HL-60 (cell line): ENCODE measurements around the gene TSPEAR.

ENCODE experiments used
- DNase-seq, 2 experiments: peaks; one replicate each; pipeline ENCODE4 v3.0.0-alpha.2; 2010 to 2020; ENCODE audit warnings: low read depth in 1 of 2, low spot score in 1 of 2
- H3K27ac ChIP-seq: fragments of 250-450 bp; sonication (Bioruptor Pico); replicated peaks from 2 replicates; pipeline ENCODE4 v1.5.1; 2020; ENCODE audit warnings: mild to moderate bottlenecking, moderate library complexity
- H3K27me3 ChIP-seq: fragments of 250-450 bp; sonication (Bioruptor Pico); 2 replicates; pipeline ENCODE4 v1.5.1; 2021; ENCODE audit warnings: mild to moderate bottlenecking, moderate library complexity; ENCODE audit not compliant: insufficient read depth, poor library complexity, severe bottlenecking
- H3K4me3 ChIP-seq: replicated peaks from 2 replicates; pipeline ENCODE4 v1.5.1; 2011; ENCODE audit warnings: mild to moderate bottlenecking, control low read depth, low read length; ENCODE audit not compliant: insufficient read depth
- GABPA ChIP-seq: IDR thresholded peaks from 2 replicates; pipeline ENCODE4 v1.6.1; 2012; ENCODE audit warnings: low read depth
- POLR2AphosphoS5 ChIP-seq: IDR thresholded peaks from 2 replicates; pipeline ENCODE4 v1.6.1; 2012; ENCODE audit warnings: low read depth
- SPI1 ChIP-seq: IDR thresholded peaks from 2 replicates; pipeline ENCODE4 v1.6.1; 2012; ENCODE audit warnings: low read depth, mild to moderate bottlenecking, borderline replicate concordance
- TF ChIP-seq, protein P1 (sequence below): IDR thresholded peaks from one replicate; pipeline ENCODE4 v1.5.1; 2011; ENCODE audit warnings: low read length, control low read depth, inconsistent platforms; ENCODE audit not compliant: insufficient read depth
- TF ChIP-seq, protein P2 (sequence below): IDR thresholded peaks from 2 replicates; pipeline ENCODE4 v1.6.1; 2012; ENCODE audit warnings: low read depth; ENCODE audit not compliant: insufficient replicate concordance

The TSPEAR gene

DNA sequence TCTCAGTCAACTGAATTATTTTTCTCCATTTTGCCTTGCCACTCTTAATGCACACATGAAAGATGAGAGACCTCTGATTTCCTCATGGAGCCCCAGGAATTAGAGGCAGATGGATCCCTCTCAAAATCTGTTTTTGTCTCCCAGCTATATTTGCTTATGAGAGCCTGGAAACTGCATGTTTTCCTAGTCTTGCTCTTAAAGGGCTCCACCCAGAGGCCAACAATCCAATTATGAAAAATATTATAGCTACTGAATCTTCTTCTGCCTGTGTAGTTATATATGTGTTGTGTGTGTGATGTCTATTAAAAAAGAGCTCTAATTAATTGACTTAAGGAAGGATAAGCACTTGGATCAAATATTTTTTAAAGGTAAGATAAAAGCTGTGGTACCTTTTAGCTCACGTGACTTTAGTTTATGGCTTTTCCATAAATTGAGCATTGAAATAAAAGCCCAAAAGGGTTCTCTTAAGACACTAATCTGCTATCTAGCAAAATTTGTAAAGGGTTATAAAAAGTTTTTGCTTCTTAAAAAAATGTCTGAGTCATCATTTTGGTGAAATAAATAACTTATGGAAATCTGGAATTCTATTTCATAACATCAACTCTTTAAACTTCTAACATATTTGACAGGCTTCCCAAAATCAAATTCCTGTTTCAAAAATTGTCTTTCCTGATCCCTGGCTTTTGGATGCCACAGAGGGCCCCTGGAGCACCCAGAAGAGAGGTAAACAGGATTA is 31.2 kb upstream of the TSPEAR start:
- Histone ChIP-seq H3K27ac (no peak overlapping the region), H3K4me3 (no peak overlapping the region), H3K27me3 (no peaks in the 10 kb centered on the region)
- DNase-seq: no peak
- TF ChIP-seq POLR2AphosphoS5 (no peak), GABPA (no peak), SPI1 (no peak)
- TF ChIP-seq, protein P1, sequence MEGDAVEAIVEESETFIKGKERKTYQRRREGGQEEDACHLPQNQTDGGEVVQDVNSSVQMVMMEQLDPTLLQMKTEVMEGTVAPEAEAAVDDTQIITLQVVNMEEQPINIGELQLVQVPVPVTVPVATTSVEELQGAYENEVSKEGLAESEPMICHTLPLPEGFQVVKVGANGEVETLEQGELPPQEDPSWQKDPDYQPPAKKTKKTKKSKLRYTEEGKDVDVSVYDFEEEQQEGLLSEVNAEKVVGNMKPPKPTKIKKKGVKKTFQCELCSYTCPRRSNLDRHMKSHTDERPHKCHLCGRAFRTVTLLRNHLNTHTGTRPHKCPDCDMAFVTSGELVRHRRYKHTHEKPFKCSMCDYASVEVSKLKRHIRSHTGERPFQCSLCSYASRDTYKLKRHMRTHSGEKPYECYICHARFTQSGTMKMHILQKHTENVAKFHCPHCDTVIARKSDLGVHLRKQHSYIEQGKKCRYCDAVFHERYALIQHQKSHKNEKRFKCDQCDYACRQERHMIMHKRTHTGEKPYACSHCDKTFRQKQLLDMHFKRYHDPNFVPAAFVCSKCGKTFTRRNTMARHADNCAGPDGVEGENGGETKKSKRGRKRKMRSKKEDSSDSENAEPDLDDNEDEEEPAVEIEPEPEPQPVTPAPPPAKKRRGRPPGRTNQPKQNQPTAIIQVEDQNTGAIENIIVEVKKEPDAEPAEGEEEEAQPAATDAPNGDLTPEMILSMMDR: no peak
- TF ChIP-seq, protein P2, sequence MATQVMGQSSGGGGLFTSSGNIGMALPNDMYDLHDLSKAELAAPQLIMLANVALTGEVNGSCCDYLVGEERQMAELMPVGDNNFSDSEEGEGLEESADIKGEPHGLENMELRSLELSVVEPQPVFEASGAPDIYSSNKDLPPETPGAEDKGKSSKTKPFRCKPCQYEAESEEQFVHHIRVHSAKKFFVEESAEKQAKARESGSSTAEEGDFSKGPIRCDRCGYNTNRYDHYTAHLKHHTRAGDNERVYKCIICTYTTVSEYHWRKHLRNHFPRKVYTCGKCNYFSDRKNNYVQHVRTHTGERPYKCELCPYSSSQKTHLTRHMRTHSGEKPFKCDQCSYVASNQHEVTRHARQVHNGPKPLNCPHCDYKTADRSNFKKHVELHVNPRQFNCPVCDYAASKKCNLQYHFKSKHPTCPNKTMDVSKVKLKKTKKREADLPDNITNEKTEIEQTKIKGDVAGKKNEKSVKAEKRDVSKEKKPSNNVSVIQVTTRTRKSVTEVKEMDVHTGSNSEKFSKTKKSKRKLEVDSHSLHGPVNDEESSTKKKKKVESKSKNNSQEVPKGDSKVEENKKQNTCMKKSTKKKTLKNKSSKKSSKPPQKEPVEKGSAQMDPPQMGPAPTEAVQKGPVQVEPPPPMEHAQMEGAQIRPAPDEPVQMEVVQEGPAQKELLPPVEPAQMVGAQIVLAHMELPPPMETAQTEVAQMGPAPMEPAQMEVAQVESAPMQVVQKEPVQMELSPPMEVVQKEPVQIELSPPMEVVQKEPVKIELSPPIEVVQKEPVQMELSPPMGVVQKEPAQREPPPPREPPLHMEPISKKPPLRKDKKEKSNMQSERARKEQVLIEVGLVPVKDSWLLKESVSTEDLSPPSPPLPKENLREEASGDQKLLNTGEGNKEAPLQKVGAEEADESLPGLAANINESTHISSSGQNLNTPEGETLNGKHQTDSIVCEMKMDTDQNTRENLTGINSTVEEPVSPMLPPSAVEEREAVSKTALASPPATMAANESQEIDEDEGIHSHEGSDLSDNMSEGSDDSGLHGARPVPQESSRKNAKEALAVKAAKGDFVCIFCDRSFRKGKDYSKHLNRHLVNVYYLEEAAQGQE: no peak

- no peak for TF ChIP-seq GABPA
- Histone ChIP-seq H3K27me3 (no peaks in the 10 kb centered on the region), H3K27ac (no peak overlapping the region), H3K4me3 (no peak overlapping the region)
- DNase-seq: no peak
These were observed 30.5 kb upstream of the TSPEAR start for GRCh38 chr21:44741921-44742320.

DNA sequence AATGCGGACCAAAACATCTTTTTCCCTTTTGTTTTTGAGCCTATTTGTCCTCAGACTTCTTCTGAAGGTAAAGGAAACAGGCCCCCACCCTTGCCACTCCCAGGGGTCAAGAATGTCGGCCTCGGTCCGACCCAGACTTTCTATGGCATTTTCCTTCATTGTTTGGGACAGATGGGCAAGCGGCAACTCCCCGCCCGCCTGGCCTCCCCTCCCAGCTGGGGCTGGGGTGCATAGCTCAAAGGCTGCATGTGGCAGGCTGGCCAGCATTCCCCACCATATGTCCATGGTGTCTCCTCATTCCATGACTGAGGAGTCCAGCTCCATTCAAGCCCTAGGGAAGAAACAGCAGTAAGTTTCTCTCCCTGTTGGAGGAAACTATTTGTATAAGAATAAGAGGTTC is 29.4 kb upstream of the TSPEAR start:
- H3K27ac ChIP-seq: no peak overlapping the region
- DNase-seq: no peak
- TF ChIP-seq, protein P2: no peak
- TF ChIP-seq POLR2AphosphoS5 (no peak), GABPA (no peak), SPI1 (no peak)
- TF ChIP-seq, protein P1: no peak
- H3K4me3 ChIP-seq: no peak overlapping the region
- no peaks in the 10 kb centered on the region for H3K27me3 ChIP-seq

DNA sequence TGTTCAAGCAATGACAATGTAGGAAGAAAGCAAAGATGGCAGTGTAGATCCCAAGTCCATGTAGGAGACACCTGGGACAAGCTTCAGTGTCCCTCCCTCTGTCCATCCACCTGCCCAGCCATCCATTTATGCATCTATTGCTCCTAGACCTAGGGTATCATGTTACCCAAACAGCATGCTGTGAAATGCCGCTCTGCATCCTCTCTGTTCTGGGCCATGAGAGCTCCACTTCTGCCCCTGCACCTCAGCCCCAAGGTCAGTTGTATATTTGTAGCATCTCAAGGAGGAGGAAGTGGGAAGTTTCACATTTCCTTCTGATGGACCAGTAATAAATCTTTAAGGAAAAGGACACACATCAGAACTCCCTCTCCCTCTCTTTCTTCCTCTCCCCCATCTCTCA is 27.9 kb upstream of the TSPEAR start:
- TF ChIP-seq, protein P1: no peak
- TF ChIP-seq SPI1 (no peak), POLR2AphosphoS5 (no peak)
- Histone ChIP-seq H3K27ac (no peak overlapping the region), H3K27me3 (no peaks in the 10 kb centered on the region), H3K4me3 (no peak overlapping the region)
- DNase-seq: no peak
